ENCODE data around the gene RHOU.

GRCh38 chr1:228777236-228777635, 42.0 kb downstream of the RHOU start:
- TF ChIP-seq CTCF (IDR thresholded peaks at IDR 0.05; ENCODE audit: low read depth, low read length) (no peak), EZH2phosphoT487 (IDR thresholded peaks at IDR 0.05; ENCODE audit: low read depth) (no peak)

Measured in OCI-LY3 (cell line).